ENCODE data around the gene TSHR.
"Not testable (repeated sequence)": the region's sequence is repeated elsewhere in the genome, so short reads cannot be mapped to it uniquely, and the experiment has no call there.

Gene TSHR

DNA sequence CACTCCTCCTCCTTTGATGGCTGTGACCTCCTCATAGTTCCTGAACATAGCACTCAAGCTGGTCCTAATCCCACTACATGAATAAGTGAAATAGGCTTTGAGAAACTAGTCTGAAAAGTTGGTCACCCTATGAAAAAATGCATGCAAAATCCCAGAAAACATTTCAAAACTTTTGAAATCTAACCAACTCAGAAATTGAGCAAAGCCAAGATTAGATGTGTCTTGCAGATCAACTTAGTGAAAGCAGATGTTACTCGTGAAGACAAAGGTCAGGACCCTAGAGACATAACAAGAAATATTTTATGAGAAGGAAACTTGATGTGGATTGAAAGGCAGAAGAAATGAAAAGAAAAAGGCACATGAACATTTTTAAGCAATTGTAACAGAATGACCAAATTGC is 63.3 kb downstream of the TSHR start:
- WGBS, 2 experiments = 82 to 97% methylated on average over 1 of the region's 1 CpG
- H3K4me3 ChIP-seq (ENCODE audit: insufficient read depth, low read depth, low read length) = no peak overlapping the region

GRCh38 chr14:81019113-81019512 is 63.7 kb downstream of the TSHR start:
- H3K27ac ChIP-seq (ENCODE audit: insufficient read depth, low read depth, low read length, poor library complexity, severe bottlenecking); H3K4me3 ChIP-seq (ENCODE audit: insufficient read depth, low read depth, low read length); H3K36me3 ChIP-seq (ENCODE audit: control insufficient read depth, insufficient read depth, low read length); H3K4me1 ChIP-seq (ENCODE audit: control insufficient read depth, insufficient read depth, low read length); H3K9me3 ChIP-seq (ENCODE audit: control insufficient read depth, low read length); H3K27me3 ChIP-seq (ENCODE audit: control insufficient read depth, insufficient read depth, low read length, poor library complexity, severe bottlenecking): not testable (repeated sequence)
- 94 to 98% methylated on average over 2 of the region's 2 CpGs for WGBS, 2 experiments

More for the DNA sequence above, 63.3 kb downstream of the TSHR start:
- no peaks in the 10 kb centered on the region for H3K9me3 ChIP-seq (ENCODE audit: control insufficient read depth, low read length)
- no peak overlapping the region for H3K27ac ChIP-seq (ENCODE audit: insufficient read depth, low read depth, low read length, poor library complexity, severe bottlenecking)
- no peaks in the 10 kb centered on the region for H3K27me3 ChIP-seq (ENCODE audit: control insufficient read depth, insufficient read depth, low read length, poor library complexity, severe bottlenecking)
- no peaks in the 10 kb centered on the region for H3K36me3 ChIP-seq (ENCODE audit: control insufficient read depth, insufficient read depth, low read length)
- H3K4me1 ChIP-seq (ENCODE audit: control insufficient read depth, insufficient read depth, low read length) = no peaks in the 10 kb centered on the region

DNA sequence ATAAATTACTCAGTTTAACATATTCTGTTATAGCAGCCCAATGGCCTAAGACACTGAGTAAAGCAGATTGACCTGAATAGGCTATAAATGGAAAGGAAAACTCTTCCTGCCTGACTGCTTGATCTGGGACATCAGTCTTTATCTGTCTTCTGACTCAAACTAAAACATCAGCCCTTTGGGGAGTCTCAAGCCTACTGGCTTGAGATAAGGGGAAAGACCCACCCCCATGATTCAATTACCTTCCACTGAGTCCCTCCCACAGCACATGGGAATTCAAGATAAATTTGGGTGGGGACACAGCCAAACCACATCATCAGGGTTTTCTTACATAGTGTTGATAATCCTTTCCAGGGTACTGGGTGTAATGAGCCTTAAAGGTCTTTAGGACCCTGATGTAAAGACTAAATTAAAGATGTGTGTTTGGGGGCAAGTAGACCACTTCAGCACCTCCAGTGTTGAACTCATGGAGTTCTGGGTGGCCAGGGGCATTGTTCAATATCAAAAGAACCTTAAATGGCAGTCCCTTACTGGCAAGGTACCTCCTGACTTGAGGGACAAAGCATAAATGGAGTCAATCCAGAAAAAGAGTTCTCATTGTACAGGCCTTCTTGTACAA is 67.8 kb downstream of the TSHR start:
- no peak overlapping the region for H3K27ac ChIP-seq (ENCODE audit: insufficient read depth, low read depth, low read length, poor library complexity, severe bottlenecking)
- H3K4me3 ChIP-seq (ENCODE audit: insufficient read depth, low read depth, low read length) = no peak overlapping the region
- H3K4me1 ChIP-seq (ENCODE audit: control insufficient read depth, insufficient read depth, low read length) = no peaks in the 10 kb centered on the region
- H3K36me3 ChIP-seq (ENCODE audit: control insufficient read depth, insufficient read depth, low read length) = no peaks in the 10 kb centered on the region
- H3K27me3 ChIP-seq (ENCODE audit: control insufficient read depth, insufficient read depth, low read length, poor library complexity, severe bottlenecking) = no peaks in the 10 kb centered on the region
- H3K9me3 ChIP-seq (ENCODE audit: control insufficient read depth, low read length) = no peaks in the 10 kb centered on the region

GRCh38 chr14:81028461-81028860 is 73.0 kb downstream of the TSHR start:
- no peak overlapping the region for H3K4me3 ChIP-seq (ENCODE audit: insufficient read depth, low read depth, low read length)
- no peaks in the 10 kb centered on the region for H3K9me3 ChIP-seq (ENCODE audit: control insufficient read depth, low read length)
- no peaks in the 10 kb centered on the region for H3K27me3 ChIP-seq (ENCODE audit: control insufficient read depth, insufficient read depth, low read length, poor library complexity, severe bottlenecking)
- H3K27ac ChIP-seq (ENCODE audit: insufficient read depth, low read depth, low read length, poor library complexity, severe bottlenecking) = no peak overlapping the region
- H3K4me1 ChIP-seq (ENCODE audit: control insufficient read depth, insufficient read depth, low read length) = no peaks in the 10 kb centered on the region
- 95 to 100% methylated on average over 1 of the region's 1 CpG for WGBS, 2 experiments
- no peaks in the 10 kb centered on the region for H3K36me3 ChIP-seq (ENCODE audit: control insufficient read depth, insufficient read depth, low read length)

DNA sequence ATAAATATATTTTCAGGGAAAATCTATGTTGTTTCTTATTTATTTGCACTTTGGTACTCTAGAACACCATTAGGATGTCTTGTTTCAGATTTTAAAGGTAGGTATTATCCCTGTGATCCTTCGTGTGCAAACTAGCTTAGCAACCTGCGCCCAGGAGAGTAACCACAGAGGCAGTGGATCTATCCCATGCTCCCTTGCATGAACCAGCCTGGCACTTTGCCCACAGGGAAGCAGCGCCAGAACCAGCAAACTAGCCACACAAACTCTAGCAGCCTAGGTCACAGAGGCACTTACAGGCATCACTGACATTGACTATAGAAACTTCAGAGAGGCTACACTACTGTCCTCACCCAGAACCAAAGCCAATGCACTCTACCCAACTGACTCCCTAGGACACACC is 76.1 kb downstream of the TSHR start:
- no peaks in the 10 kb centered on the region for H3K36me3 ChIP-seq (ENCODE audit: control insufficient read depth, insufficient read depth, low read length)
- no peak overlapping the region for H3K4me3 ChIP-seq (ENCODE audit: insufficient read depth, low read depth, low read length)
- 71 to 80% methylated on average over 3 of the region's 3 CpGs for WGBS, 2 experiments
- H3K27me3 ChIP-seq (ENCODE audit: control insufficient read depth, insufficient read depth, low read length, poor library complexity, severe bottlenecking) = no peaks in the 10 kb centered on the region
- no peaks in the 10 kb centered on the region for H3K4me1 ChIP-seq (ENCODE audit: control insufficient read depth, insufficient read depth, low read length)
- no peak overlapping the region for H3K27ac ChIP-seq (ENCODE audit: insufficient read depth, low read depth, low read length, poor library complexity, severe bottlenecking)
- H3K9me3 ChIP-seq (ENCODE audit: control insufficient read depth, low read length) = no peaks in the 10 kb centered on the region

- Histone ChIP-seq H3K4me3 (ENCODE audit: insufficient read depth, low read depth, low read length) (no peak overlapping the region), H3K27me3 (ENCODE audit: control insufficient read depth, insufficient read depth, low read length, poor library complexity, severe bottlenecking) (no peaks in the 10 kb centered on the region), H3K36me3 (ENCODE audit: control insufficient read depth, insufficient read depth, low read length) (no peaks in the 10 kb centered on the region), H3K9me3 (ENCODE audit: control insufficient read depth, low read length) (no peaks in the 10 kb centered on the region), H3K4me1 (ENCODE audit: control insufficient read depth, insufficient read depth, low read length) (no peaks in the 10 kb centered on the region), H3K27ac (ENCODE audit: insufficient read depth, low read depth, low read length, poor library complexity, severe bottlenecking) (no peak overlapping the region)
- 90 to 100% methylated on average over 1 of the region's 1 CpG for WGBS, 2 experiments
These were observed 78.3 kb downstream of the TSHR start for GRCh38 chr14:81033698-81034240.

GRCh38 chr14:81042438-81042837 is 87.0 kb downstream of the TSHR start:
- Histone ChIP-seq H3K27ac (ENCODE audit: insufficient read depth, low read depth, low read length, poor library complexity, severe bottlenecking) (no peak overlapping the region), H3K4me3 (ENCODE audit: insufficient read depth, low read depth, low read length) (no peak overlapping the region)
- WGBS, 2 experiments = 90 to 100% methylated on average over 1 of the region's 1 CpG

DNA sequence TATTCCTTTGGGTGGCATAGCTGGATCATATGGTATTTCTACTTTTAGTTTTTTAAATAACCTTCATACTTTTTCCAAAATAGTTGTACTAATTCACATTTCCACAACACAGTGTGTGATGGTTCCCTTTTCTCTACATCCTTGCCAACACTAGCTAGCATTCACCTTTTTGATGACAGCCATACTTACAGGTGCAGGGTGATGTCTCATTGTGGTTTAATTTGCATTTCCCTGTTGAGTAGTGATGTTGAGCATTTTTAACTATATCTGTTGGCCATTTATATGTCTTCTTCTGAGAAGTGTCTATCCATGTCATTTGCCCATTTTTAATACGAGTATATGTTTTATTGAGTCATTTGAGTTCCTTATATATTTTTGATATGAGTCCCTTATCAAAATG is 96.1 kb downstream of the TSHR start:
- H3K4me3 ChIP-seq (ENCODE audit: insufficient read depth, low read depth, low read length) = no peak overlapping the region
- no peaks in the 10 kb centered on the region for H3K9me3 ChIP-seq (ENCODE audit: control insufficient read depth, low read length)
- no peaks in the 10 kb centered on the region for H3K4me1 ChIP-seq (ENCODE audit: control insufficient read depth, insufficient read depth, low read length)
- WGBS, 2 experiments = 89% methylated on average over 1 of the region's 1 CpG; no CpG with 5 or more reads in 1 of the 2 experiments
- H3K36me3 ChIP-seq (ENCODE audit: control insufficient read depth, insufficient read depth, low read length) = no peaks in the 10 kb centered on the region
- H3K27me3 ChIP-seq (ENCODE audit: control insufficient read depth, insufficient read depth, low read length, poor library complexity, severe bottlenecking) = no peaks in the 10 kb centered on the region
- H3K27ac ChIP-seq (ENCODE audit: insufficient read depth, low read depth, low read length, poor library complexity, severe bottlenecking) = no peak overlapping the region

More at GRCh38 chr14:81042438-81042837, 87.0 kb downstream of the TSHR start:
- no peaks in the 10 kb centered on the region for H3K4me1 ChIP-seq (ENCODE audit: control insufficient read depth, insufficient read depth, low read length)
- no peaks in the 10 kb centered on the region for H3K36me3 ChIP-seq (ENCODE audit: control insufficient read depth, insufficient read depth, low read length)
- no peaks in the 10 kb centered on the region for H3K9me3 ChIP-seq (ENCODE audit: control insufficient read depth, low read length)
- H3K27me3 ChIP-seq (ENCODE audit: control insufficient read depth, insufficient read depth, low read length, poor library complexity, severe bottlenecking) = no peaks in the 10 kb centered on the region

DNA sequence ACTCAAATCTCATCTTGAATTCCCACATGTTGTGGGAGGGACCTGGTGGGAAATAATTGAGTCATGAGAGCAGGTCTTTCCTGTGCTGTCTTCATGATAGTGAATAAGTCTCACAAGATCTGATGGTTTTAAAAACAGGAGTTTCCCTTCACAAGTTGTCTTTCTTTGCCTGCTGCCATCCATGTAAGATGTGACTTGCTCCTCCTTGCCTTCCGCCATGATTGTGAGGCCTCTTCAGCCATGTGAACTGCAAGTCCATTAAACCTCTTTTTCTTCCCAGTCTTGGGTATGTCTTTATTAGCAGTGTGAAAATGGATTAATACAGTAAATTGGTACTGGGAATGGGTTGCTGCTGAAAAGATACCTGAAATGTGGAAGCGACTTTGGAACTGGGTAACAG is 98.6 kb downstream of the TSHR start:
- not testable (repeated sequence) for H3K4me3 ChIP-seq (ENCODE audit: insufficient read depth, low read depth, low read length); H3K9me3 ChIP-seq (ENCODE audit: control insufficient read depth, low read length); H3K27me3 ChIP-seq (ENCODE audit: control insufficient read depth, insufficient read depth, low read length, poor library complexity, severe bottlenecking); H3K27ac ChIP-seq (ENCODE audit: insufficient read depth, low read depth, low read length, poor library complexity, severe bottlenecking); H3K4me1 ChIP-seq (ENCODE audit: control insufficient read depth, insufficient read depth, low read length); H3K36me3 ChIP-seq (ENCODE audit: control insufficient read depth, insufficient read depth, low read length)
- 95% methylated on average over 2 of the region's 2 CpGs for WGBS, 2 experiments

DNA sequence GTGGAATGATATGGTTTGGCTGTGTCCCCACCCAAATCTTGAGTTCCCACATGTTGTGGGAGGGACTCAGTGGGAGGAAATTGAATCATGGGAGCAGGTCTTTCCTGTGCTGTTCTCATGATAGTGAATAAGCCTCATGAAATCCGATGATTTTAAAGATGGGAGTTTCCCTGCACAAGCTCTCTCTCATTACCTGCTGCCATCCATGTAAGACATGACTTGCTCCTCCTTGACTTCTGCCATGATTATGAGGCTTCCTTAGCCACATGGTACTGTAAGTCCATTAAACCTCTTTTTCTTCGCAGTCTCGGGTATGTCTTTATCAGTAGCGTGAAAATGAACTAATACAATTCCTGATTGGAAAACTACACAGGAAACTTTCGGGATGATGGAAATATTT is 100.5 kb downstream of the TSHR start:
- Histone ChIP-seq H3K4me1 (ENCODE audit: control insufficient read depth, insufficient read depth, low read length) (no peaks in the 10 kb centered on the region), H3K27ac (ENCODE audit: insufficient read depth, low read depth, low read length, poor library complexity, severe bottlenecking) (no peak overlapping the region), H3K9me3 (ENCODE audit: control insufficient read depth, low read length) (no peaks in the 10 kb centered on the region), H3K4me3 (ENCODE audit: insufficient read depth, low read depth, low read length) (no peak overlapping the region), H3K36me3 (ENCODE audit: control insufficient read depth, insufficient read depth, low read length) (no peaks in the 10 kb centered on the region), H3K27me3 (ENCODE audit: control insufficient read depth, insufficient read depth, low read length, poor library complexity, severe bottlenecking) (no peaks in the 10 kb centered on the region)
- WGBS, 2 experiments = 97 to 99% methylated on average over 4 to 5 of the region's 5 CpGs

GRCh38 chr14:81062380-81062779 is 107.0 kb downstream of the TSHR start:
- H3K9me3 ChIP-seq (ENCODE audit: control insufficient read depth, low read length) = no peaks in the 10 kb centered on the region
- no peaks in the 10 kb centered on the region for H3K4me1 ChIP-seq (ENCODE audit: control insufficient read depth, insufficient read depth, low read length)
- H3K36me3 ChIP-seq (ENCODE audit: control insufficient read depth, insufficient read depth, low read length) = no peaks in the 10 kb centered on the region
- 84 to 93% methylated on average over 1 to 2 of the region's 4 CpGs for WGBS, 2 experiments
- no peaks in the 10 kb centered on the region for H3K27me3 ChIP-seq (ENCODE audit: control insufficient read depth, insufficient read depth, low read length, poor library complexity, severe bottlenecking)
- no peak overlapping the region for H3K4me3 ChIP-seq (ENCODE audit: insufficient read depth, low read depth, low read length)
- no peak overlapping the region for H3K27ac ChIP-seq (ENCODE audit: insufficient read depth, low read depth, low read length, poor library complexity, severe bottlenecking)

Data from ectodermal cell (in vitro differentiated cells).